Measurements from ENCODE around the gene DNER. TPM values are rescaled to one million over a fixed set of nuclear protein-coding genes. Genes with fewer than 3 reads are reported as not detected.
"Not testable (repeated sequence)": the region's sequence is repeated elsewhere in the genome, so short reads cannot be mapped to it uniquely, and the experiment has no call there.

The DNER gene
- total RNA-seq, 2 donors from 2014 or later = 0.67 to 1.1 TPM

GRCh38 chr2:229636571-229636970, 77.8 kb downstream of the DNER start:
- DNase-seq (ENCODE audit: low spot score) = no peak
- intact Hi-C loops (cut with DNase I) = no loop called here

DNA sequence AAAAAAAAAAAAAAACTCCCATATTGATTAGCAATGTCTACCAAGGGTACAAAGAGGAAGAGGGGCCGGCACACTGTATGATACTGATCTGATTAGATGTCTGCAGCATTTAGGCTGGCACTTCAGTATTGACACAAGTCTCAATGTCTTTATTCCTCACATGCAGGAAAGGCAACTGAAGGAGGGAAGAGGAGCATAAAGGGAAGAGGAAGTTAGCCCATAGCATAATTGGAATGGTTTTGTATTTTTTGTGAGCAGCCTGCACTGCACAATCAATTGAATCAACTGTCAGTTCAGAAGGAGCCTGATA, 79.0 kb downstream of the DNER start:
- no peak for DNase-seq (ENCODE audit: low spot score)
- intact Hi-C loops (cut with DNase I) = no loop called here

DNA sequence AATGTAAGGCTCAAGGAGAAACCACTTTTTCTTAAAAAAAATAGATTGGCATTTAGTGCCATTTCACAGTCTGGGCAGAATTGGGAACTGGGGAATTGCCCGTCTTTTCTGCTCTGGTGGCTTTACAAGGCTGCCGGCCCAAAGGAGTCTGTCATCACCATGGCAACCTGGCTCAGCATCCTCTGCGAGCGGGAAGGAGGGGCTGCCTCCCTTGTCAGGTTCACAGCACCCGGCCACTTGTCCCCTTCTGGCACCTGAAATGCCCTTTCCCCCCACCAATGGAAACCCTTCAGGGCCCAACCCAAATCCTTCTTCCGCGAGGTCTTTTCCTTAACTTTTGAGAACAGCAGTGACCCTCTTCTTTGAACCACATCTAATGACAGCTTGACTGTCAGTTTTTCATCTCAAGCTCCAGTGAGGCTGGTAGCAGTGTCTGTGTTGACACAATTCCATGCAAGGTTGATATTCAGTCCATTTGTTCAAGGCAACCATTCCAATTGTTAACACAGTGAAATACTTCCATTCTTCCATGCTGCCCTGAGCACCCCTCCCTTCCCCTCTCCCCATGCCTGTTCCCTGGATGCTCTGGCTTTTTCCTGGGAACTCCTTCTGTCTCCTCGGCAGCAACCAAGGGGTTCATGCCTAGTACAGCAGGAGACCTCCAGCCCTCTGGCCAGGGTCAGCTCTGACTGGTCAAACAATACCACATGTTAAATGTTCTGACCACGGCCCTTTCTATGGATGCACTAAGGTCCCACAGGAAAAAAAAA, 79.6 kb downstream of the DNER start:
- DNase-seq (ENCODE audit: low spot score) = no peak
- intact Hi-C loops (cut with DNase I) = no loop called here

- intact Hi-C loops (cut with DNase I) = no loop called here
- DNase-seq (ENCODE audit: low spot score) = no peak
Measured at GRCh38 chr2:229633556-229633955, 80.8 kb downstream of the DNER start.

DNA sequence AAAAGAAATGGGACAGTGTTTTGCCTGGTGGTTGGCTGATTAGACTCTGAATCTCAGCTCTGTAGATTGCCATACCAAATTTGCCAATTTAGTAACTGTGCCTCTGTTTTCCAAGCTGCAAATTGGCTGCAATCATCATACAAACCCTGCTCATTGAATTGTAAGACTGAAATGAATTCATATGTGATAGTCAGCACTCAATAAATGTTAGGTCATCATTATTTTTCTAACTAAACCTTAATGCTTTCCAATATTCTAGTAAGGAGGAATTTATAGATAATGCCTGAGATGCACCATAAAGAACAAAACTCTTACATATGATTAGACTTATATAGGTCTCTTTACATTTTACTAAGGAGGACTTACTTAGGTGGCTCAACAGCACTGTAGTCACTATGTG, 85.3 kb downstream of the DNER start:
- intact Hi-C loops (cut with DNase I) = no loop called here
- DNase-seq (ENCODE audit: low spot score) = no peak

- intact Hi-C loops (cut with DNase I) = no loop called here
Measured at GRCh38 chr2:229627728-229628127, 86.6 kb downstream of the DNER start.

GRCh38 chr2:229622495-229623355, 91.6 kb downstream of the DNER start:
- no peak for DNase-seq (ENCODE audit: low spot score)
- intact Hi-C loops (cut with DNase I) = no loop called here

More at GRCh38 chr2:229627728-229628127, 86.6 kb downstream of the DNER start:
- no peak for DNase-seq (ENCODE audit: low spot score)

DNA sequence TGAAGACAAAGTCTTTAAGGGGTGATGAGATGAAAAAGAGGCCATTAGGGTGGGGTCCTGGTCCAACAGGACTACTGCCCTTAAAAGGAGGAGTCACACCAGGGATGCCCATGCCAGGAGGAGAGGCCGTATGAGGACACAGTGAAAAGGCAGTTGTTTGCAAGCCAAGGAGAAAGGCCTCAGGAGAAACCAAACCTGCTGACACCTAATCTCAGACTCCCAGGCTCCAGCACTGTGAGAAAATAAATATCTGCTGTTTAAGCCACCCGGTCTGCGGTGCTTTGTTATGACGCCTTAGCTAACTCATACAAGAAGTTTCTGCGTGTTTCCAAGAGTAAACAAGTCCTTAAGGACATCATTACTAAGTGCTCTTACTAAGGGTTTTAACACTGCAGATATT, 93.6 kb downstream of the DNER start:
- DNase-seq (ENCODE audit: low spot score) = no peak
- intact Hi-C loops (cut with DNase I) = no loop called here

DNA sequence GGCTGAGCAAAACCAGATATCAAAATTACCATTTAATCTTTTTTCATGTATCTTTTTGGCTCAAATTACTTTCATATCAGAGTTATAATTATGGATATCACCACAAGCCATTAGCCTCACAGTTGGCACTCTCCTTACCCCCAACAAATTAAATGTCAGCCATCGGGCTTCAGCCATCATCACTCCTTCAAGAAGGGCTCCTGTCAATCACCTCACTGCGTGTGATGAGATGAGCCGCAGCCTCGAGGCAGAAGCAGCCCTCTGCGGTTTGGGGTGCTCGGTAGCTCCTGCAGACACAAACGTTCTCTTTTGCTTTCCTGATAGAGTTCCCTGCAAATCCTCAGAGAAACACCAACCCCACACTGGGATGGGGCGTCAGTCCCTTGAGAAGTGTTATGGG, 94.1 kb downstream of the DNER start:
- intact Hi-C loops (cut with DNase I) = no loop called here
- no peak for DNase-seq (ENCODE audit: low spot score)

GRCh38 chr2:229616433-229616832, 97.9 kb downstream of the DNER start:
- no peak for DNase-seq (ENCODE audit: low spot score)
- intact Hi-C loops (cut with DNase I) = no loop called here

DNA sequence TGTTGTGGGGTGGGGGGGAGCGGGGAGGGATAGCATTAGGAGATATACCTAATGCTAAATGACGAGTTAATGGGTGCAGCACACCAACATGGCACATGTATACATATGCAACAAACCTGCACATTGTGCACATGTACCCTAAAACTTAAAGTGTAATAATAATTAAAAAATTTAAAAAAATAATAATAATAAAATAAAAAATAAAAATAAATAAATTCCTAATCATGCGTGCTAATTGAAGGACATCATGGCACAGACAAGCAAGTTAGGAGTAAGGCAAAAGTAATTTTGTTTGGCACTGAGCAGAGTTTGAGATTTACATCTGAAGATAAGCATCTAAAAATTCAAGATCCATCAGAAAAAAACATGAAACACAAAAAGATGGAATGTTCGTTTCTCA, 100.3 kb downstream of the DNER start:
- intact Hi-C loops (cut with DNase I); DNase-seq (ENCODE audit: low spot score): not testable (repeated sequence)

DNA sequence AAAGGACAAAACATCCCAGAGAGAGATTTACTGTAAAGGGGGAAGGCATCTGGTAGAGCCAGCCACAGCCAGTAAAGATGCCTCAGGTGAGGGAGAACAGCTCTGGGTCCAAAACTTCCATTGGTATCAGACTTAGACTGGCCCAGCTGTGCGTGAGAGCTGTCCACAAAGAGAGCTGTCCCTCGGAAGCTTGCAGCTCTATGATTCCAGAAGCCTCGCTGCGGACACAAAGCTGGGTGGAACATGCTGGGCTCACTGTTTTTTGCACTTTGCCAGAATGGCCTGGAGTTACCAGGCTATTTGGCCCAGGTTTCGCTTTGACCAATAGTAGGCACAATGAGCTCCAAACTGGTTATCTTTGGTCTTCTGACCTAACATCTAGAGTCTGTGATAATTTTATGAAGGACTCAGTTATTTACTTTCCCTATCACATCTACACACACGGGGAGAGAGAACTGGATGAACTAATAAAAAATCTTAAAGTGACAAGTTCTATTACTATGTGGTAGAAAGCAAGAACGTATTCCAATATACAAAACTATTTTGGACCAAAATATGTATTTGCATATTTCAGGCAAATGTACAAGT, 101.9 kb downstream of the DNER start:
- no peak for DNase-seq (ENCODE audit: low spot score)

DNA sequence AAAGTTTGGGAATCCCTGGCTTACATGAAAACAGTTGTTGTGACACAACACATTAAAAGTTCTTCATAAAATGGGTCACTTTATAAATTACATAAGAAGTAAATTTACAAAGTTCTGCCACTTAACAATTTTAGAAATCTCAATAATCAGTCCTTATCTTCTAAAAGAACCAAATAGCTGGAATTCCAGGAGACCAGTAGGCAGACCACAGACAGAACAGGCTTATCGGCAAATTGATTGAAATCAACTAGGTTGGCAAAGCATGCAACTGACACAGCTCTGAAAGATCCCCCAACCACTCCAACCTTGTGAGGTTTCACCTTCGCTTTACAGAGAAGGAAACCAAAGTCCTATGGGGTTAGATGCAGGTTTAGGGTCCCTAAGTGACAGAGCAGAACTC, 103.0 kb downstream of the DNER start:
- no peak for DNase-seq (ENCODE audit: low spot score)
- intact Hi-C loops (cut with DNase I) = no loop called here

More for the DNA sequence above, 101.9 kb downstream of the DNER start:
- intact Hi-C loops (cut with DNase I) = no loop called here

GRCh38 chr2:229610872-229611271, 103.5 kb downstream of the DNER start:
- intact Hi-C loops (cut with DNase I) = no loop called here
- DNase-seq (ENCODE audit: low spot score) = no peak

GRCh38 chr2:229610333-229610732, 104.0 kb downstream of the DNER start:
- intact Hi-C loops (cut with DNase I) = no loop called here
- DNase-seq (ENCODE audit: low spot score) = no peak

- no peak for DNase-seq (ENCODE audit: low spot score)
Measured at GRCh38 chr2:229601936-229602335, 112.4 kb downstream of the DNER start.

GRCh38 chr2:229601396-229601795, 113.0 kb downstream of the DNER start:
- intact Hi-C loops (cut with DNase I) = no loop called here
- no peak for DNase-seq (ENCODE audit: low spot score)

More at GRCh38 chr2:229601936-229602335, 112.4 kb downstream of the DNER start:
- intact Hi-C loops (cut with DNase I) = no loop called here

- DNase-seq (ENCODE audit: low spot score) = no peak
- intact Hi-C loops (cut with DNase I) = no loop called here
Measured at GRCh38 chr2:229598227-229598626, 116.1 kb downstream of the DNER start.

- intact Hi-C loops (cut with DNase I) = no loop called here
- DNase-seq (ENCODE audit: low spot score) = no peak
Measured at GRCh38 chr2:229596796-229597195, 117.6 kb downstream of the DNER start.

DNA sequence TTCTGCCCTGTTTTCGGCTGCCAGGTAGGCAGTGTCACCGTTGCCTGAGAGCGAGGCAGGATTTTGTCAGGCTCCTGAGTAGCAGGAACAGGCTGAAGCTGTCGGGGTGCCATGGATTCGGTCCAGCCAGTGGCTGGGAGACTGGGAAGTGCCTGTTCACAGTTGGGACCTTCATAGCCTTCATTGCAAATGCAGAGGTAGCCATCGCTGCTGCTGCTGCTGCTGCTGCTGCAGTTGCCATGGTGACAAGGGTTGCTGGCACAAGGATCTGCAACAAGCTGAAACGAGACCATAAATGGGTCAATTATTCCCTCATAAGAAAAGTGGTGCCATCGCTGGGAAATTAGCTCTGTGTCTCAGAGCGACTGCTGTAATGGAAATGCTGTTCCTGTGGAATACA, 122.7 kb downstream of the DNER start:
- no peak for DNase-seq (ENCODE audit: low spot score)
- intact Hi-C loops (cut with DNase I) = no loop called here

All from posterior vena cava (tissue), 2 donors.